Measurements from ENCODE around the gene CLDN11.

CLDN11 gene

DNA sequence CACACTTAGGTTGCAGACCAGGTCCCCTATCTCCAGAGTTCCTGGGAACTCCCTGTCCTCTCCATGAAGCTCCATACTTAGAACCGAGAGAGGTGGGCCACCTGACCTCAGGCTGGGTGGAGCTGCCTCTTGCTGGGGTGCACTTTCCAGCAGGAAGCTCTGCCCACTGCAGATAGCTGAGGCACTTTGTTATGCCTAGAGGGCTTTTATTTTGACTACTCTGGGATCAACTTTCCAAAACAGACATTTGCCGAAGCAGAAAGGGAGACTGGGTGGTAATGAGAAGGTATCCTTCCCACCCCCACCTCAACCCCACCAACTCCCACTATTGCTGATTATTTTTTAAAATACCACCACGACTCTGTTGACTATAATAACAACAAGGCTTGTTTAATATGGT lies 54.7 kb downstream of the CLDN11 start:
- DNase-seq = no peak

DNA sequence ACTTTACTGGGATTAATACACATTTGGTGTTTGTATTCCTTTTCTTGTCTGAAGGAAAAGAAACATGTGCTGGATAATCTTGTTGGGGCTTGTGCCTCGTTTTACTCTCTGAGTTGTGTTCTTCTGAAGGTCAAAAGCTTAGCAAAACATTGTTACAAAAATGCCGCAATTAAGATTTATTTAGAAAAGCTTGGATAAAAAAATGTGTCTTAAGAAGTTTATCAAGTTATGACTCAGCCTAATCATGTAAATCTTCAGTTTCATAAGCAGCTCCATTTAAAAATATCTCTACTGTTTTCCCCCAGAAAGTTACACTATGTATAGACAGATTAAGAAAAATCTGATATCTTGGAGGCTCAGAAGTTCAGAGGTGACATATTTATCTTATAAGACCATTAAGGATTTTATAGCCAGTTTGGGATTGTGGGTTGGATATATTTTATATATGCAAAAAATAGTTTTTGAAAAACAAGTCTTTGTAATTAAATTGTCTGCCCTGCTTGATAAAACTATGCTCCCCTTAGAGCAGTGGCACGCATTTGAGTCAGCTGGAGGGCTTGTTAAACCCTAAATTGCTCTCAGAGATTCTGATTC lies 56.5 kb downstream of the CLDN11 start:
- DNase-seq = no peak

DNA sequence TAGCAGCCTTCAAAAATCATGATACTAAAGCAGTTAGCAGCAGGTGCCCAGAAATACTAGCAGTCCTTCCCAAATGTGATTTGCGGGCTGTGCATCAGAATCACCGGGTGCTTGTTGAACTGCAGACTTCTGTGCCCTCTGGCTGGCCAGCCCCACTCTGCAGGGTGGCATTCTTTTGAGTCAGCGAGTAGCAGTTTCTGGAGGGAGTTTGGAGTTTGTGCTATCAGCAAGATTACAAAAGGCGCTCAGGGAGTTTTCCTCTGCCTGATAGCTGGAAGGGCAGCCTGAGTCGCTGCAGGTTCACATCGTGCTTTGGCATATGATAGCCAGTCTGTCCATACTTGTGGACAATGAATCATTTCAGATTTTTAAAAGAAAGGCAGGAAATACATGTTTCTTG lies 57.6 kb downstream of the CLDN11 start:
- no peak for DNase-seq

DNA sequence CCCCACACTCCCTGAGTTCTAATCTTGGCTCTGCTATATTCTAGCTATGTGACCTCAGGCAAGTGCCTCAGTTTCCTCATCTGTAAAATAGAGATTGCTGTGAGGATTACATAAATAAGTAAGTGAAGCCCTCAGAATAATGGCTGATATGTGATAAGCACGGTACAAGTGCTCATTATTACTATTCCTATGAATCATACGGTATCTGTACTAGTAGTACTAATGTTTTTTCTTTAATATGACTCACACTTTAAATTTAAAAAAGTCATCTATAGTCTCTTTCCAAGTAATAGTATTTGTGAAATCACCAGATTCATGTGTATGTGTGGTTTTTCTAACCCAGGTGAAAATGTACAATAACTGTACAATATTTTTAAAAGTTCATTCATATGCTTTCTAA lies 58.7 kb downstream of the CLDN11 start:
- DNase-seq = no peak

DNA sequence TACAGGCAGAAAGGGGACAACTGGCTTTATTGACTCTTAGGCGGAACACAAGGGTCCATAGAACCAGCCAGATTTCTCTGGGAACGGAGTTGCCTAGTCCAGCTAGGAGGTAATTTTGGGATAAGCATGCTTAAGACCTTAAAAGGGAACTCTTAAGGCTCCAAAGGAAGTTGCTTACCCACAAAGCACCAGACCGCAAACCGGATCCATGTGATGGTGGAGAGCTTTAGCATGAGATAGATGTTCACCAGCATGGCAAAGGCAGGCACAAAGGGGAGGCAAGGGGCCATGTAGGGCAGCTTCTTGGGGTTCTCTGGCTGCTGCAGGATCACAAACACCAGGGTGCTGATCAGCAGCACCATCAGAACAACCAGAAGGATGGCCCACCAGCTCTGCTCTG lies 61.4 kb downstream of the CLDN11 start:
- DNase-seq = no peak

DNA sequence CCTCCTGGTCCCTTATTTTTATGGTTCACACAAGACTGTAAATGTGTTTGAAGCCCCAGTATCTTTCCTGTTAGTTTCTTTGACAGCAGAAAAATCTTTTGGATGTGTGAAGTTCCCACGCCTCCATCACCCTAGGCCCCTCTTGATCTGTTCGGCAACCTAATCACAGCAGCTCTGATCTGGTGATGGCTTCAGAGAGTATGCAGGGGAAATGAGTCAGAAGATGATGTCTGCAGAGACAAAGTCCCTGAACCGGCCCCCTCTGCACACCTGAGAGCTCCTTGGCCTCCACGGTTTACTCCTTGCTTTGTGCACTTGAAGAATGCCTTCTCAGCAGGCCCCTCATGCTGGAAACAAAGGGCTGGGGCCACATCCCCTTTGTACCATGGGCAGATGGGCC lies 63.5 kb downstream of the CLDN11 start:
- no peak for DNase-seq

DNA sequence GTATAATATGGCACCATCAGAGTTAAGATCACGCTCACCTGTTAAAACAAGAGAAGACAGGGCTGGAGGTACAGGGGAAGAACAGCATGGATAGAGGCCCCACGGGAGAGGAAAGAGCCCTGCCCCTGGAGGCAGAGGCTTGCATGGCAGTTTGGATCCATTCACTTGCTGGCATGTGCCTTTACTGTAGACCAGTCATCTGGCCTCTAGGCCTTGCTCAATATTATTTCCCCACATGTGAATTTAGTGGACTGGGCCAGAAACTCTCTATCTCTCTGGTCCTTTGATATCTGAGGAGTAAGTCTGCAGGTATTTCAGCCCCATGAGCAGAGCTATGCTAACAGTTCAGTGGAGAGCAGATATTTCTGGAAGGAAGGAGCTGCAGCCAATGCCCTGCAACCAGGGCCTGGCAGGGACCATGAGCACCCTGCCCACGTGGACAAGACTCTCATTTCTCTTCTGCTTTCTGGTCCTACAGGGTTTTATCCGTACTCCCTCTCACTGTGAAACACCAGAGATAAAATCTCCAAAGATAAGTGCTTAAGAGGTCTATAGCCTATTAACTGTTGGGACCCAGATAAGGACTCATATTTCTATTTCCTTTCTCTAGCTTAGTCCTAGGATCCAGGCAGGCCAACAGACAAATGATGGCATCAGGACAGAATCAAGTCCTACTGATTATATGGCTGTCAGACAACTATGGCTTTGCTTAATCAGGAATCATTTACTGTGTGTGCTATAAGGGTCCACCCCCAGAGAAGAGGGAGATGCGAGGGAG lies 65.0 kb downstream of the CLDN11 start:
- DNase-seq = no peak
